ENCODE measurements around the gene PAPOLA. TPM values are rescaled to one million over a fixed set of nuclear protein-coding genes. Genes with fewer than 3 reads are reported as not detected.
A peak's percentile ranks its signal among the peaks of the same experiment; 100 is the strongest.

Gene PAPOLA
- total RNA-seq, 3 donors from 2014 or later, result 110 to 254 (median 187) TPM

DNA sequence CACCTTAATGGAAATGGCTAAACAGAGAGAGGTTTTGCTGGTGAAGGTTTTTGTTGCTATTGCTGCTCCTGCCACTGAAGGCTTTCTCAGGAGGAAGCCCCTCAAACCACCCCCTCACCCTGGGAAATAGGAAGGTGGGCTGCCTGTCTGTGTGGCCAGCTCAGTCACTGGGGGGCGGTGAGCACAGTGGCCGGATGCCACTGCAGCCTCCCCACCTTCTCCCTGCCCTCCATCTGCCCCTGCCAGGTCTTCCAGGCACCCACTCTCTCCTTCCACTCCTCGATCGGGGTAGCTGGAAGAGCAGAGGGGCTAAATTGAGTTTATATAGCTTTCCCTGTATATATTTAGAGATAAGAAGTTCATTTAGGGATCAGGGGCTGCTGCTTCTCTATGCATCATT is 80.8 kb downstream of the PAPOLA start:
- no peaks in the 10 kb centered on the region for H3K36me3 ChIP-seq
- intact Hi-C loops (cut with DNase I; ENCODE audit: low total_unique reads), result no loop called here
- H3K27ac ChIP-seq, result no peak overlapping the region
- TF ChIP-seq POLR2AphosphoS5 (IDR thresholded peaks at IDR 0.05) (no peak), POLR2A (IDR thresholded peaks at IDR 0.05) (no peak)
- TF ChIP-seq, protein P1, sequence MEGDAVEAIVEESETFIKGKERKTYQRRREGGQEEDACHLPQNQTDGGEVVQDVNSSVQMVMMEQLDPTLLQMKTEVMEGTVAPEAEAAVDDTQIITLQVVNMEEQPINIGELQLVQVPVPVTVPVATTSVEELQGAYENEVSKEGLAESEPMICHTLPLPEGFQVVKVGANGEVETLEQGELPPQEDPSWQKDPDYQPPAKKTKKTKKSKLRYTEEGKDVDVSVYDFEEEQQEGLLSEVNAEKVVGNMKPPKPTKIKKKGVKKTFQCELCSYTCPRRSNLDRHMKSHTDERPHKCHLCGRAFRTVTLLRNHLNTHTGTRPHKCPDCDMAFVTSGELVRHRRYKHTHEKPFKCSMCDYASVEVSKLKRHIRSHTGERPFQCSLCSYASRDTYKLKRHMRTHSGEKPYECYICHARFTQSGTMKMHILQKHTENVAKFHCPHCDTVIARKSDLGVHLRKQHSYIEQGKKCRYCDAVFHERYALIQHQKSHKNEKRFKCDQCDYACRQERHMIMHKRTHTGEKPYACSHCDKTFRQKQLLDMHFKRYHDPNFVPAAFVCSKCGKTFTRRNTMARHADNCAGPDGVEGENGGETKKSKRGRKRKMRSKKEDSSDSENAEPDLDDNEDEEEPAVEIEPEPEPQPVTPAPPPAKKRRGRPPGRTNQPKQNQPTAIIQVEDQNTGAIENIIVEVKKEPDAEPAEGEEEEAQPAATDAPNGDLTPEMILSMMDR (IDR thresholded peaks at IDR 0.05), result no peak
- no peaks in the 10 kb centered on the region for H3K4me1 ChIP-seq
- peaks cover 0 to 27% of the 10 kb centered on the region in 2 donors for H3K27me3 ChIP-seq
- DNase-seq (ENCODE audit: low spot score in 2 of 2), result no peak
- no peak overlapping the region for H3K4me3 ChIP-seq
- H3K9me3 ChIP-seq, result no peaks in the 10 kb centered on the region

DNA sequence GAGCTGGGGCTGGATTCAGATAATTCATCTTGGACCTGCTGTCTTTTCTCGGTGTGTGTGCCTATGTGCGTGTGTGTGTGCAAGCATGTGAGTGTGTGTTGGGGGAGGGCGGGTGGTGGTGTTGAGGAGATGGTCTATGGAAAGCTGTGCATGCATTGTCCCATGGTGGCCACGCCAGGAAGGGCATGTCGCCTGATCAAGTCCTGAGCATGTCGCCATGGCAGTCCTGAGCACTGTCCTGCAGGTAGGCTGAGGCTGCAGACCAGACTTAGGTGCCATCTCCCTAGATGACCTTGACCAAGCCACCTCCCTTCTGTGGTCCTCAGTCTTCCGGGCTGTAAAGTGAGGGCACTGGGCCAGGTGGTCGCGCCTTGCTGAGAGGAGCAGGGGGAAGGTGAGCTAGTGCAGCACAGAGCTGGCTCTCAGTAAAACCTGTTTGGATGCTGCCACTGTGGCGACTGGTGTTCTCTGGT is 81.4 kb downstream of the PAPOLA start:
- intact Hi-C loops (cut with DNase I; ENCODE audit: low total_unique reads), result no loop called here
- Histone ChIP-seq H3K4me3 (no peak overlapping the region), H3K36me3 (no peaks in the 10 kb centered on the region), H3K27me3 (peaks cover 0 to 27% of the 10 kb centered on the region in 2 donors), H3K4me1 (no peaks in the 10 kb centered on the region), H3K27ac (no peak overlapping the region), H3K9me3 (no peaks in the 10 kb centered on the region)
- DNase-seq (ENCODE audit: low spot score in 2 of 2), result no peak
- no peak for TF ChIP-seq POLR2A (IDR thresholded peaks at IDR 0.05)
- TF ChIP-seq, protein P1 (IDR thresholded peaks at IDR 0.05), result no peak
- TF ChIP-seq POLR2AphosphoS5 (IDR thresholded peaks at IDR 0.05), result no peak

DNA sequence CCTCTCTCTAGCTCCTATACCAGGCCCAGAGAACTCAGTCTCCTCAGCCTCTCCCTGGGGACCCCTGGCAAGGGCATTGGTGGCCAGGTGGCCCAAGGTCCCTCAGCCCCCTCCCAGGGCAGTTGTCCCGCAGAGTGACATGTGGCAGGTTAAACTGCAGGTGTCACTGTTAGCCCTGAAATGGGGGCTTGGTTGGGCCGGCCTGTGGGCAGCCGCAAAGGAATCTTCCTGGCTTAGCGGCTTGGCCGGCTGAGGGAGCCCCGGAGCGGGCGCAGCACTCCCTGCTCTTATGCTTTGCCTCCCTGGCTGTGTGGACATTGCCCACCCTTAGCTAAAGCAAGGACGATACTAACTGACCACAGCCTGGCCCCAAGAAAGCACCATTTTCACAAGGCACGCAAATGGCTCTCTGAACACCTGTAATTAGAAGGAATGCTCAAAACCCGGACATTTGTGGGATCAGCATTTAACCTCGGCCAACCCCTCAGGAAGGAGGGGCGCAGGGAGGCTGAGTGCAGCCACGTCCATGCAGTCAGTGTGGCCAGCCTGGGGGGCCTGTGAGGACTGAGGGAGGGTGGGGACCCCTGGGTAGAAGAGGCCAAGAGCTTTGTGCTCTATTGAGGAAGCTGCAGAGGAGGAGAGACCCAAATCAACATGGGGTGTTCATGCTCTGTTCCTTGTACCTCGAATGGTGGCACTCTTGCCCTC is 82.2 kb downstream of the PAPOLA start:
- Histone ChIP-seq H3K36me3 (no peaks in the 10 kb centered on the region), H3K4me1 (no peaks in the 10 kb centered on the region), H3K4me3 (no peak overlapping the region), H3K27ac (no peak overlapping the region), H3K27me3 (peaks cover 0 to 27% of the 10 kb centered on the region in 2 donors), H3K9me3 (no peaks in the 10 kb centered on the region)
- DNase-seq (ENCODE audit: low spot score in 2 of 2), result no peak
- TF ChIP-seq POLR2AphosphoS5 (IDR thresholded peaks at IDR 0.05) (no peak), POLR2A (IDR thresholded peaks at IDR 0.05) (no peak)
- TF ChIP-seq, protein P1 (IDR thresholded peaks at IDR 0.05), result peak in 2 of 3 donors; percentile 39 to 44
- intact Hi-C loops (cut with DNase I; ENCODE audit: low total_unique reads), result no loop called here

DNA sequence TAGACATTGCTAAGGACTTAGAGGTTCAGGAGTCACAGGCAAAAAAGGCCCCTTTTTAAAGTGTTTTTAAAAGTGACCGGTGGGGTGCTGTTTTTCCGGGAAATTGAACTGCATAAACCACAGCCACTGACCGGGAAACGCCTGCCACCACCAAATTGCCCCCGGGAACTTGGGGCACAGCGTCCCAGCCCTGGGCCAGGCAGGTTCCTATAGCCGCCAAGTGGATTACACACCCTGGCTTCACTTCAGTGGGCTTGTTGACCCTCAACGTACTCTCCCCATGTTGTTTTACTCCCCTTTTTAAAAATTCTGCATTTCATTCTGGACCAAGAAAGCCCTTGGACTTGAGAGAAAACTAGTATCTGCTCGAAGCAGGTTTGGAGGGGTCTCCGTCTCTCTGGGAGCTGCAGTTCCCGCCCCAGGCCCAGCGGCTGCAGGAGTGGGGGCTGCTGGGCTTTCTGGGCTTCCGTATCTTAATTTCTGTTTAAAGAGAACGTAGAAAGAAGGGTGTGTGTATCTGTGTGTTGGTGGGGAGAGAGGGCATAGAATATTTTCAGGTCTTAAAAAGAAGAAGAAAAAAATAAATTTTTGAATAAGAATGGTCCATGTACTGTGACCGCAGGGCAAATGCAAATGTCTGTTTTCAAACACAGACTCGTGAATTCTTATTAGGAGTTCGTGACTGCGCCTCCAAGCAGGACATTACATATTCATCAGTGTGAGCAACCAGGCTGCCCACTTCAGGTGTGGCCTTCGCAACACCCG is 82.9 kb downstream of the PAPOLA start:
- H3K27me3 ChIP-seq, result peaks cover 0 to 27% of the 10 kb centered on the region in 2 donors
- H3K36me3 ChIP-seq, result no peaks in the 10 kb centered on the region
- H3K4me1 ChIP-seq, result no peaks in the 10 kb centered on the region
- no peaks in the 10 kb centered on the region for H3K9me3 ChIP-seq
- intact Hi-C loops (cut with DNase I; ENCODE audit: low total_unique reads), result no loop called here
- no peak for TF ChIP-seq POLR2A (IDR thresholded peaks at IDR 0.05)
- no peak for TF ChIP-seq POLR2AphosphoS5 (IDR thresholded peaks at IDR 0.05)
- TF ChIP-seq, protein P1 (IDR thresholded peaks at IDR 0.05), result no peak
- no peak overlapping the region for H3K4me3 ChIP-seq
- DNase-seq (ENCODE audit: low spot score in 2 of 2), result no peak
- H3K27ac ChIP-seq, result no peak overlapping the region

DNA sequence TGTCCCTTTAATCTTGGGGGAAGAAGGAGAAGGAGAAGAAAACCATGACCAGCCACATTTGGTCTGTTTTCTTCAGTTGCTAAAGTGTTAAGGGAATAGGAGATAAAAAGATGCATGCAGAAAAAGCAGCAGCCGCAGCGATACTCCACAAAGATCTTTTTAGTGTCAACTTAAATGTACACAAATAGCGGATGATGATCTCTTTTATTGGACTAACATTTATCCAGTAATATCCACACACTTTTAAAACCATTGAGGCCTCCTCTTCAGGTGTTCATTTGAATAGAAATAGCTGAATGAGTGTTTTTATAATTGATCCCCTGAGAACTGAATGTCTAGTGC is 83.5 kb downstream of the PAPOLA start:
- intact Hi-C loops (cut with DNase I; ENCODE audit: low total_unique reads), result no loop called here
- H3K4me1 ChIP-seq, result no peaks in the 10 kb centered on the region
- H3K27ac ChIP-seq, result no peak overlapping the region
- no peak for TF ChIP-seq POLR2A (IDR thresholded peaks at IDR 0.05)
- TF ChIP-seq, protein P1 (IDR thresholded peaks at IDR 0.05), result no peak
- no peak for TF ChIP-seq POLR2AphosphoS5 (IDR thresholded peaks at IDR 0.05)
- peaks cover 0 to 27% of the 10 kb centered on the region in 2 donors for H3K27me3 ChIP-seq
- no peak overlapping the region for H3K4me3 ChIP-seq
- H3K9me3 ChIP-seq, result no peaks in the 10 kb centered on the region
- no peaks in the 10 kb centered on the region for H3K36me3 ChIP-seq
- no peak for DNase-seq (ENCODE audit: low spot score in 2 of 2)

Measured in breast epithelium (tissue), 4 donors.